Skeletal muscle tissue (tissue), 4 donors: ENCODE results near the gene SIRT5. TPM values are rescaled to one million over a fixed set of nuclear protein-coding genes. Genes with fewer than 3 reads are reported as not detected.

Experiments used
- H3K27ac ChIP-seq: one replicate; pipeline ENCODE4 v1.7.0; 2013; ENCODE audit warnings: mild to moderate bottlenecking, low read depth, low read length, inconsistent platforms
- H3K27me3 ChIP-seq, 3 donors: one replicate each; pipeline ENCODE4 v1.7.0; 2013; ENCODE audit warnings: low read length in 3 of 3; ENCODE audit not compliant: control insufficient read depth in 3 of 3, insufficient read depth in 3 of 3
- H3K36me3 ChIP-seq, 3 donors: one replicate each; pipeline ENCODE4 v1.7.0; 2013; ENCODE audit warnings: low read length in 3 of 3; ENCODE audit not compliant: control insufficient read depth in 3 of 3, insufficient read depth in 3 of 3
- H3K4me1 ChIP-seq, 3 donors: one replicate each; pipeline ENCODE4 v1.7.0; 2013; ENCODE audit warnings: low read length in 3 of 3, mild to moderate bottlenecking in 3 of 3; ENCODE audit not compliant: control insufficient read depth in 3 of 3, insufficient read depth in 3 of 3
- H3K4me3 ChIP-seq, 3 donors: one replicate each; pipeline ENCODE4 v1.7.0; 2013; ENCODE audit warnings: low read length in 3 of 3
- H3K9ac ChIP-seq, 3 donors: one replicate each; pipeline ENCODE4 v1.7.0; 2013; ENCODE audit warnings: low read length in 3 of 3, mild to moderate bottlenecking in 3 of 3, moderate library complexity in 2 of 3, low read depth in 1 of 3
- H3K9me3 ChIP-seq, 3 donors: one replicate each; pipeline ENCODE4 v1.7.0; 2013; ENCODE audit warnings: low read length in 3 of 3; ENCODE audit not compliant: control insufficient read depth in 3 of 3
- total RNA-seq: library from RNA; depleted of rRNA; stranded (reverse); fragments of >200 nt; gene quantifications from one replicate; pipeline ENCODE4 v1.2.3, GENCODE V29; 2014
- donor health status: Osteomylitis.

Gene SIRT5
- total RNA-seq, 1 donor from 2014 or later: 10.4 TPM

GRCh38 chr6:13535306-13535705 is 39.1 kb upstream of the SIRT5 start:
- peaks cover 0 to 3% (median 0%) of the 10 kb centered on the region in 3 donors for H3K4me1 ChIP-seq
- no peaks in the 10 kb centered on the region for H3K27me3 ChIP-seq
- H3K9ac ChIP-seq: no peak overlapping the region
- no peaks in the 10 kb centered on the region for H3K9me3 ChIP-seq
- H3K36me3 ChIP-seq: no peaks in the 10 kb centered on the region
- no peak overlapping the region for H3K4me3 ChIP-seq
- H3K27ac ChIP-seq: no peak overlapping the region

GRCh38 chr6:13536796-13537526 is 37.4 kb upstream of the SIRT5 start:
- H3K4me1 ChIP-seq: peaks cover 0 to 3% (median 0%) of the 10 kb centered on the region in 3 donors
- H3K36me3 ChIP-seq: no peaks in the 10 kb centered on the region
- H3K9ac ChIP-seq: no peak overlapping the region
- no peak overlapping the region for H3K4me3 ChIP-seq
- no peaks in the 10 kb centered on the region for H3K9me3 ChIP-seq
- H3K27ac ChIP-seq: no peak overlapping the region
- H3K27me3 ChIP-seq: no peaks in the 10 kb centered on the region

- H3K27ac ChIP-seq: no peak overlapping the region
- no peaks in the 10 kb centered on the region for H3K36me3 ChIP-seq
- H3K4me3 ChIP-seq: no peak overlapping the region
Measured at GRCh38 chr6:13537527-13537897, 36.9 kb upstream of the SIRT5 start.

DNA sequence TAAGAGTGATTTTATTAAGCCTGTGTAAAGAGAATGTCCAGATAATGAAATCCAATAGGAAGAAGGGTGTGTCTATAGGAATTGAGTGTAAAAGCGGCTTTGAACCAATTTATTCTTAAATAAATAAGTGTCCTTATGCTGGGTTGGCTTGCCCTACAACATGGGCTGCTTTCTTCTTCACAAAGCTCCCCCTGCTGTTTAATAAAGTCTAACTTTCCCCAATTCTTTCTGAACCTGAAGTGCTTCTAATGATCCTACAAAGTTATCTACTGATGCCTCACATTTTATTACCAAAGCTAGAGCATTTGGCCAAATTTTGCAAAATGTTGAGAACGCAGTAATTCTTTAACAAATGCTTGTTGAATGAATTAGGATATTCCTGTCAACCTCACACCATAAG is 36.3 kb upstream of the SIRT5 start:
- H3K9ac ChIP-seq: no peak overlapping the region
- H3K27ac ChIP-seq: no peak overlapping the region
- no peaks in the 10 kb centered on the region for H3K9me3 ChIP-seq
- H3K4me3 ChIP-seq: no peak overlapping the region
- peaks cover 0 to 3% (median 0%) of the 10 kb centered on the region in 3 donors for H3K4me1 ChIP-seq
- no peaks in the 10 kb centered on the region for H3K27me3 ChIP-seq
- H3K36me3 ChIP-seq: no peaks in the 10 kb centered on the region

More at GRCh38 chr6:13537527-13537897, 36.9 kb upstream of the SIRT5 start:
- peaks cover 0 to 3% (median 0%) of the 10 kb centered on the region in 3 donors for H3K4me1 ChIP-seq
- no peak overlapping the region for H3K9ac ChIP-seq
- no peaks in the 10 kb centered on the region for H3K27me3 ChIP-seq
- no peaks in the 10 kb centered on the region for H3K9me3 ChIP-seq

DNA sequence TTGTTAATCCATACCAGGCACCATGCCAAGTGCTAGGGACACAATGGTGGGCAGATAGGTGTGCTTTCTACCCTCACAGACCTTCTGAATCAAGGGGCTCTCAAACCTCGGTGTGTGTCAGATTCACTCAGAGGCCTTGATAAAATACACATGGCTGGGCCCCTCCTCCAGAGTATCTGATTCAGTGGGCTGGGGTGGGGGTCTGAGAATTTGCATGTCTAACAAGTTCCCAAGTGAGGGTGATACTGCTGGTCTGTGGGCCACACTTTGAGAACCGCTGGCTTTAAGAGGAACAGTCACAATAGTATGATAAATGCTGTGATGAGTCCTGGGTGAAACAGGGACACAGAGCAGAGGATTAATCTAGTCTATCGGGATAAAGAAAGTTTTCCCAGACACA is 35.8 kb upstream of the SIRT5 start:
- Histone ChIP-seq H3K9ac (no peak overlapping the region), H3K4me1 (peaks cover 0 to 3% (median 0%) of the 10 kb centered on the region in 3 donors), H3K36me3 (no peaks in the 10 kb centered on the region), H3K4me3 (no peak overlapping the region), H3K27me3 (no peaks in the 10 kb centered on the region), H3K27ac (no peak overlapping the region), H3K9me3 (no peaks in the 10 kb centered on the region)

GRCh38 chr6:13539572-13539971 is 34.8 kb upstream of the SIRT5 start:
- Histone ChIP-seq H3K27ac (no peak overlapping the region), H3K9ac (no peak overlapping the region), H3K36me3 (no peaks in the 10 kb centered on the region), H3K4me1 (peaks cover 0 to 3% (median 0%) of the 10 kb centered on the region in 3 donors), H3K27me3 (no peaks in the 10 kb centered on the region), H3K4me3 (no peak overlapping the region), H3K9me3 (no peaks in the 10 kb centered on the region)

DNA sequence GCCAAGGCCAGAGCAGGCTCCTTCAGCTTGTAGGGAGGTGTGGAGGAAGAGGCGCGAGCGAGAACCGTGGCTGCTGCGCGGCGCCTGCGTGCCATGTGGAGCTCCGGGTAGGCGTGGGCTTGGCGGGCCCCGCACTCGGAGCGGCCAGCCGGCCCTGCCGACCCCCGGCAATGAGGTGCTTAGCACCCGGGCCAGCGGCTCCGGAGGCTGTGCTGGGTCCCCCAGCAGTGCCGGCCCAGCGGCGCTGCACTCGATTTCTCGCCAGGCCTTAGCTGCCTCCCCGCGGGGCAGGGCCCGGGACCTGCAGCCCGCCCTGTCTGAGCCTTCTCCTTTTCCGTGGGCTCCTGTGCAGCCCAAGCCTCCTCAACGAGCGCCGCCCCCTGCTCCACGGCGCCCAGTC is 32.9 kb upstream of the SIRT5 start:
- no peaks in the 10 kb centered on the region for H3K36me3 ChIP-seq
- peaks cover 0 to 3% (median 0%) of the 10 kb centered on the region in 3 donors for H3K4me1 ChIP-seq

DNA sequence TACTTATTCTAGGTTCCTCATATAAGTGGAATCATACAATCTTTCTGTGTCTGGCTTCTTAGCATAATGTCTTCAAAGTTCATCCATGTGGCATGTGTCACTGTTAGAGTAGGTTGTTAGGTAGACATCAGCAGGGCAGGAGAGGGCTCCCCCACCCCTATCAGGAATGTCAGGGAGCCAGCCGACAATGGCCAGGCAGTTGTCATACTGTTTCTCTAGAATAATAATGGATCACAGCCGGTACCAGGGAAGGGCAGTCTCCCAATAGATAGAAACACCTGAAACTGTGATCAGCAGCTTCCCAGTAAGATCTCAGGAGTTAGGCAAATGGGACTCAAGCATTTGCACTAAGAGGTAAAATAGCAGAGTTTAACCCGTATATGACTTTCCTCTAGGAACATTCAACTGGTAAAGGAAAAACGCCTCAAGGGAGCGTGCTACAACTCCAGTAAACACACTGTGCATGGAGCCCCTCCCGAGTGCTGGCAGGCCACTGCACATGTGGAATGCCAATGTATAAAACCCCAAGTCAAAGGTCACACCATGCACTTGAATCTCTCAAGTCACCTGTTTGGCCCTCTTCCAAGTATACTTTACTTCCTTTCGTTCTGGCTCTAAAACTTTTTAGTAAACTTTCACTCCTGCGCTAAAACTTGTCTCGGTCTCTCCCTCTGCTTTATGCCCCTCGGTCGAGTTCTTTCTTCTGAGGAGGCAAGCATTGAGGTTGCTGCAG is 29.8 kb upstream of the SIRT5 start:
- no peaks in the 10 kb centered on the region for H3K4me1 ChIP-seq
- no peak overlapping the region for H3K9ac ChIP-seq
- no peaks in the 10 kb centered on the region for H3K27me3 ChIP-seq

More for the DNA sequence above, 32.9 kb upstream of the SIRT5 start:
- Histone ChIP-seq H3K27me3 (no peaks in the 10 kb centered on the region), H3K9me3 (no peaks in the 10 kb centered on the region), H3K27ac (no peak overlapping the region), H3K9ac (no peak overlapping the region), H3K4me3 (no peak overlapping the region)

GRCh38 chr6:13545885-13546284 is 28.5 kb upstream of the SIRT5 start:
- Histone ChIP-seq H3K36me3 (no peaks in the 10 kb centered on the region), H3K9ac (no peak overlapping the region), H3K4me3 (no peak overlapping the region), H3K27me3 (no peaks in the 10 kb centered on the region), H3K27ac (no peak overlapping the region), H3K4me1 (no peaks in the 10 kb centered on the region), H3K9me3 (no peaks in the 10 kb centered on the region)

More for the DNA sequence above, 29.8 kb upstream of the SIRT5 start:
- no peaks in the 10 kb centered on the region for H3K9me3 ChIP-seq
- no peak overlapping the region for H3K27ac ChIP-seq
- H3K36me3 ChIP-seq: no peaks in the 10 kb centered on the region
- no peak overlapping the region for H3K4me3 ChIP-seq

DNA sequence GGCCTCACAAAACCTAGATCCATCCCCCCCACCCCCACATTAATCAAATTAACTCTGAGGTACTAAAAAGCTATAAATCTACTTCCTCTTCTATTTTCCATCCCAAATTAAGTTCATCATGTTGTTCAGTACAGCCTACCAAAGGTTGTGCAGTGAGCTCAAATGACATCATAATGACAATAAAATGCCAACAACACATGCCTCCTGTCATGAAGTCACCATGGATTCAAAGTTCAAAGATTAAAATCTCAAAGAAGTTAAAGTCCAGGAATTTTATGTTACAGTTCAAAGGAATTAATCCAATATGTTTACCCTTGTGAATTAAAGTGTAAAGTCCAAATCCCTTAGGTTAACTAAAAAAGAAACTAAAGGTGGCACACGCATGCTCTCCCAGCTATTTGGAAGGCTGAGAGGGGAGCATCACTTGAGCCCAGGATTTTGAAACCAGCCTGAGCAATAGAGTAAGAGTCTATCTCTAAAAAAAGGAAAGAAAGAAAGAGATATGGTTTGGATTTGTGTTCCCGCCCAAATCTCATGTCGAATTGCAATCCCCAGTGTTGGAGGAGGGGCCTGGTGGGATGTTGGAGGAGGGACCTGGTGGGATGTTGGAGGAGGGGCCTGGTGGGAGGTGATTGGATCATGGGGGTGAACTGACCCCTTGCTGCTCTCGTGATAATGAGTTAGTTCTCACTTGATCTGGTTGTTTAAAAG is 25.7 kb upstream of the SIRT5 start:
- no peaks in the 10 kb centered on the region for H3K4me1 ChIP-seq
- H3K27me3 ChIP-seq: no peaks in the 10 kb centered on the region
- H3K36me3 ChIP-seq: no peaks in the 10 kb centered on the region
- no peaks in the 10 kb centered on the region for H3K9me3 ChIP-seq
- H3K4me3 ChIP-seq: no peak overlapping the region
- H3K9ac ChIP-seq: no peak overlapping the region
- no peak overlapping the region for H3K27ac ChIP-seq
